GM23338 (cell line): Measurements from ENCODE around the gene RABEPK. TPM values are rescaled to one million over a fixed set of nuclear protein-coding genes. Genes with fewer than 3 reads are reported as not detected.

Experiments
- ATAC-seq: fragments of 200-7000 bp; cut with Tn5 transposase; 3 replicates; pipeline ENCODE4 v1.9.1; 2020
- DNase-seq: peaks from one replicate; pipeline ENCODE4 v3.0.0-alpha.2; 2015; ENCODE audit warnings: low spot score
- H2AFZ ChIP-seq: fragments of 200-600 bp; sonication (generic); 2 replicates; pipeline ENCODE4 v1.8.0; 2016; ENCODE audit warnings: antibody characterized with exemption, mild to moderate bottlenecking, moderate library complexity
- H3F3A ChIP-seq: fragments of 200-600 bp; sonication (generic); replicated peaks from 2 replicates; pipeline ENCODE4 v1.8.0; 2017; ENCODE audit warnings: antibody characterized with exemption, mixed run types, low read depth
- H3K27ac ChIP-seq: fragments of 200-600 bp; sonication (generic); 2 replicates; pipeline ENCODE4 v1.6.1; 2016; ENCODE audit warnings: low read depth
- H3K27me3 ChIP-seq: fragments of 200-600 bp; sonication (generic); 2 replicates; pipeline ENCODE4 v1.8.0; 2016; ENCODE audit warnings: mild to moderate bottlenecking, mixed run types, moderate library complexity; ENCODE audit not compliant: insufficient read depth
- H3K36me3 ChIP-seq: fragments of 200-600 bp; sonication (generic); 2 replicates; pipeline ENCODE4 v1.8.0; 2016; ENCODE audit warnings: mild to moderate bottlenecking; ENCODE audit not compliant: insufficient read depth
- H3K4me1 ChIP-seq: fragments of 200-600 bp; sonication (generic); 2 replicates; pipeline ENCODE4 v1.8.0; 2016; ENCODE audit warnings: mild to moderate bottlenecking, moderate library complexity; ENCODE audit not compliant: insufficient read depth
- H3K4me2 ChIP-seq: fragments of 200-600 bp; sonication (generic); 2 replicates; pipeline ENCODE4 v1.7.1; 2017; ENCODE audit warnings: mixed run types
- H3K4me3 ChIP-seq: fragments of 200-600 bp; sonication (generic); 2 replicates; pipeline ENCODE4 v1.6.1; 2016; ENCODE audit warnings: mixed run types
- H3K79me2 ChIP-seq: fragments of 200-600 bp; sonication (generic); replicated peaks from 2 replicates; pipeline ENCODE4 v1.8.0; 2017; ENCODE audit warnings: mild to moderate bottlenecking; ENCODE audit not compliant: insufficient read depth
- H3K9me2 ChIP-seq: fragments of 200-600 bp; sonication (generic); 2 replicates; pipeline ENCODE4 v1.8.0; 2017; ENCODE audit not compliant: insufficient read depth
- H4K20me1 ChIP-seq: fragments of 200-600 bp; sonication (generic); replicated peaks from 2 replicates; pipeline ENCODE4 v1.8.0; 2017; ENCODE audit warnings: mild to moderate bottlenecking; ENCODE audit not compliant: insufficient read depth
- H3K27ac Mint-ChIP-seq: 2 replicates; pipeline ENCODE4 v1.8.0; 2020; ENCODE audit warnings: inconsistent platforms, mild to moderate bottlenecking, moderate library complexity, mixed read lengths
- H3K27me3 Mint-ChIP-seq: 3 replicates; pipeline ENCODE4 v1.8.0; 2022; ENCODE audit warnings: low read depth, mild to moderate bottlenecking, moderate library complexity, mixed read lengths, inconsistent platforms; ENCODE audit not compliant: insufficient read depth, poor library complexity
- H3K36me3 Mint-ChIP-seq: 3 replicates; pipeline ENCODE4 v1.8.0; 2021; ENCODE audit warnings: low read depth, mild to moderate bottlenecking, inconsistent platforms, moderate library complexity, mixed read lengths
- H3K4me1 Mint-ChIP-seq: 3 replicates; pipeline ENCODE4 v1.8.0; 2020; ENCODE audit warnings: mild to moderate bottlenecking, inconsistent platforms, mixed read lengths
- H3K4me3 Mint-ChIP-seq: 3 replicates; pipeline ENCODE4 v1.8.0; 2021; ENCODE audit warnings: moderate library complexity, mild to moderate bottlenecking, inconsistent platforms, mixed read lengths
- H3K9me3 Mint-ChIP-seq: 3 replicates; pipeline ENCODE4 v1.8.0; 2020; ENCODE audit warnings: moderate library complexity, mild to moderate bottlenecking, inconsistent platforms, mixed read lengths
- CREB1 ChIP-seq: fragments of 250-450 bp; sonication (Bioruptor Pico); IDR thresholded peaks from 2 replicates; pipeline ENCODE4 v1.5.0; 2020; ENCODE audit warnings: low read depth, mild to moderate bottlenecking, moderate library complexity
- CTCF ChIP-seq, 2 experiments: fragments of 200-600 bp in 1 of 2; sonication (generic) in 1 of 2; conservative IDR thresholded peaks; 2 replicates each; pipeline versions ENCODE4 v1.5.1 to v1.6.1; 2016 to 2017; ENCODE audit warnings: antibody characterized with exemption in 2 of 2, low read depth in 2 of 2, mild to moderate bottlenecking in 2 of 2, moderate library complexity in 1 of 2
- ETS1 ChIP-seq: IDR thresholded peaks from 2 replicates; pipeline ENCODE4 v1.6.1; 2016; ENCODE audit warnings: antibody characterized with exemption
- EZH2 ChIP-seq: fragments of 200-600 bp; sonication (generic); IDR thresholded peaks from one replicate; pipeline ENCODE4 v1.8.0; 2017; ENCODE audit warnings: antibody characterized with exemption, mild to moderate bottlenecking, low read depth; ENCODE audit not compliant: unreplicated experiment
- EZH2phosphoT487 ChIP-seq: fragments of 200-600 bp; sonication (generic); IDR thresholded peaks from one replicate; pipeline ENCODE4 v1.8.1; 2018; ENCODE audit warnings: antibody characterized with exemption; ENCODE audit not compliant: unreplicated experiment
- JUNB ChIP-seq: IDR thresholded peaks from one replicate; pipeline ENCODE4 v1.6.1; 2016; ENCODE audit warnings: antibody characterized with exemption; ENCODE audit not compliant: unreplicated experiment
- NANOG ChIP-seq: IDR thresholded peaks from 2 replicates; pipeline ENCODE4 v1.6.1; 2016; ENCODE audit warnings: antibody characterized with exemption, borderline replicate concordance
- POLR2AphosphoS5 ChIP-seq: IDR thresholded peaks from 2 replicates; pipeline ENCODE4 v1.6.1; 2016; ENCODE audit warnings: antibody characterized with exemption, low read depth
- REST ChIP-seq: IDR thresholded peaks from one replicate; pipeline ENCODE4 v1.6.1; 2018; ENCODE audit warnings: antibody characterized with exemption; ENCODE audit not compliant: unreplicated experiment
- STAT1 ChIP-seq: IDR thresholded peaks from one replicate; pipeline ENCODE4 v1.6.1; 2016; ENCODE audit warnings: antibody characterized with exemption; ENCODE audit not compliant: unreplicated experiment
- ZNF114 ChIP-seq: fragments of 250-450 bp; sonication (Bioruptor Pico); IDR thresholded peaks from 2 replicates; pipeline ENCODE4 v1.5.0; 2020; ENCODE audit warnings: mild to moderate bottlenecking, moderate library complexity
- ZNF331 ChIP-seq: fragments of 250-450 bp; sonication (Bioruptor Pico); IDR thresholded peaks from 2 replicates; pipeline ENCODE4 v1.5.0; 2020; ENCODE audit warnings: low read depth, mild to moderate bottlenecking, moderate library complexity
- ZNF462 ChIP-seq: fragments of 250-450 bp; sonication (Bioruptor Pico); IDR thresholded peaks from 2 replicates; pipeline ENCODE4 v1.5.0; 2020; ENCODE audit warnings: mild to moderate bottlenecking, moderate library complexity
- polyA plus RNA-seq: library from polyadenylated mRNA; unstranded; fragments of >200 nt; fragmentation: Nextera tagmentation; extraction: Ambion mirVana; gene quantifications from 2 replicates; pipeline ENCODE4 v1.2.1, GENCODE V29; 2016
- total RNA-seq: library from RNA; depleted of rRNA; stranded (reverse); fragments of >200 nt; shearing (Covaris generic); gene quantifications from 2 replicates; pipeline ENCODE4 v1.2.3, GENCODE V29; 2014

The RABEPK gene
- total and polyA plus RNA-seq, 2 experiments from 2014 or later, result 25.8 to 32.7 TPM

- TF ChIP-seq STAT1 (no peak), CTCF (conservative IDR thresholded peaks at IDR 0.05; ENCODE audit: low read depth in 2 of 2) (no peak), CREB1 (CRISPR knock-in tag) (no peak), EZH2 (no peak), JUNB (no peak), REST (no peak), ZNF462 (CRISPR knock-in tag) (no peak), POLR2AphosphoS5 (no peak), ZNF114 (no peak), NANOG (no peak), EZH2phosphoT487 (no peak), ZNF331 (CRISPR knock-in tag) (no peak), ETS1 (no peak)
- peaks cover 9% of the 10 kb centered on the region for H3K4me1 Mint-ChIP-seq
- no peaks in the 10 kb centered on the region for H3K27me3 ChIP-seq
- 0 out of 2 replicates have a peak, but pooled peaks cover 6% of the 10 kb centered on the region for H3K4me1 ChIP-seq
- peaks cover 22% of the 10 kb centered on the region for H3K79me2 ChIP-seq
- H3K36me3 Mint-ChIP-seq, result no peaks in the 10 kb centered on the region; the same call in 2 of the 3 replicates
- H3F3A ChIP-seq, result 0 out of 2 replicates have a peak, but pooled peaks cover 5% of the 10 kb centered on the region
- no peak overlapping the region for H3K27ac Mint-ChIP-seq
- no peak overlapping the region for H3K4me3 Mint-ChIP-seq
- no peak for DNase-seq
- no peak overlapping the region for H2AFZ ChIP-seq
- peaks cover 3% of the 10 kb centered on the region; the same call in 1 of the 2 replicates for H3K9me2 ChIP-seq
- no peak overlapping the region for H3K4me3 ChIP-seq
- peaks cover 15% of the 10 kb centered on the region for H3K27me3 Mint-ChIP-seq
- H3K4me2 ChIP-seq, result no peak overlapping the region
- no peaks in the 10 kb centered on the region for H3K36me3 ChIP-seq
- no peak overlapping the region for H3K27ac ChIP-seq
- H4K20me1 ChIP-seq, result peaks cover 9% of the 10 kb centered on the region
- ATAC-seq, result no peak
- no peaks in the 10 kb centered on the region for H3K9me3 Mint-ChIP-seq
Measured at GRCh38 chr9:125258832-125259534, 58.6 kb downstream of the RABEPK start.
